ENCODE measurements around the gene PLA1A.

- TF ChIP-seq POLR2AphosphoS5 (IDR thresholded peaks at IDR 0.05; ENCODE audit: low read depth, low read length): no peak
- no peak for TF ChIP-seq FOXP2 (optimal IDR thresholded peaks at IDR 0.05; ENCODE audit: borderline replicate concordance, extremely low read depth, extremely low read length, insufficient read depth)
- no peak for TF ChIP-seq TAF1 (IDR thresholded peaks at IDR 0.05; ENCODE audit: borderline replicate concordance, insufficient read depth, low read length)
These were observed 18.2 kb upstream of the PLA1A start, which contains the start of gene ADPRH for GRCh38 chr3:119579366-119580066.
